Measurements from ENCODE around the gene BHLHA9.
A peak's percentile ranks its signal among the peaks of the same experiment; 100 is the strongest.

Gene BHLHA9

GRCh38 chr17:1270210-1271029, at the start of gene BHLHA9:
Gene BHLHA9 (plus strand): TSS chr17:1270444. CDS start chr17:1270564, 120 bp downstream.
- TF ChIP-seq FOXP2 (optimal IDR thresholded peaks at IDR 0.05; ENCODE audit: control extremely low read depth, extremely low read length, insufficient read depth) = no peak
- TF ChIP-seq EZH2 (IDR thresholded peaks at IDR 0.05) = no peak
- TF ChIP-seq POLR2AphosphoS5 (IDR thresholded peaks at IDR 0.05; ENCODE audit: borderline replicate concordance, low read depth, low read length) = no peak
- no peak within 1 kb of the TSS for H3K9ac ChIP-seq (ENCODE audit: insufficient read length)
- no peaks in the 10 kb centered on the region for H3K36me3 ChIP-seq (ENCODE audit: insufficient read depth, low read length)
- no peak for DNase-seq (ENCODE audit: low read depth, low spot score)
- H3K27ac ChIP-seq = no peak within 1 kb of the TSS
- no peak within 1 kb of the TSS for H3K4me3 ChIP-seq
- no peaks in the 10 kb centered on the region for H3K9me3 ChIP-seq (ENCODE audit: low read depth, low read length)

- H3K9ac ChIP-seq (ENCODE audit: insufficient read length) = no peak overlapping the region
- no peak for TF ChIP-seq FOXP2 (optimal IDR thresholded peaks at IDR 0.05; ENCODE audit: control extremely low read depth, extremely low read length, insufficient read depth)
- no peak for TF ChIP-seq EZH2 (IDR thresholded peaks at IDR 0.05)
- TF ChIP-seq POLR2AphosphoS5 (IDR thresholded peaks at IDR 0.05; ENCODE audit: borderline replicate concordance, low read depth, low read length) = no peak
Measured at GRCh38 chr17:1221209-1221608, 49.0 kb upstream of the BHLHA9 start.

GRCh38 chr17:1222321-1222720, 47.9 kb upstream of the BHLHA9 start:
- Histone ChIP-seq H3K9ac (ENCODE audit: insufficient read length) (no peak overlapping the region), H3K36me3 (ENCODE audit: insufficient read depth, low read length) (no peaks in the 10 kb centered on the region), H3K4me3 (no peak overlapping the region), H3K9me3 (ENCODE audit: low read depth, low read length) (no peaks in the 10 kb centered on the region), H3K27ac (no peak overlapping the region)
- TF ChIP-seq EZH2 (IDR thresholded peaks at IDR 0.05) (no peak), FOXP2 (optimal IDR thresholded peaks at IDR 0.05; ENCODE audit: control extremely low read depth, extremely low read length, insufficient read depth) (no peak), POLR2AphosphoS5 (IDR thresholded peaks at IDR 0.05; ENCODE audit: borderline replicate concordance, low read depth, low read length) (no peak)
- no peak for DNase-seq (ENCODE audit: low read depth, low spot score)

More at GRCh38 chr17:1221209-1221608, 49.0 kb upstream of the BHLHA9 start:
- no peak overlapping the region for H3K4me3 ChIP-seq
- H3K36me3 ChIP-seq (ENCODE audit: insufficient read depth, low read length) = no peaks in the 10 kb centered on the region
- no peak for DNase-seq (ENCODE audit: low read depth, low spot score)
- H3K27ac ChIP-seq = no peak overlapping the region
- H3K9me3 ChIP-seq (ENCODE audit: low read depth, low read length) = no peaks in the 10 kb centered on the region

GRCh38 chr17:1223662-1224061, 46.6 kb upstream of the BHLHA9 start:
- Histone ChIP-seq H3K9ac (ENCODE audit: insufficient read length) (no peak overlapping the region), H3K27ac (no peak overlapping the region), H3K9me3 (ENCODE audit: low read depth, low read length) (no peaks in the 10 kb centered on the region), H3K36me3 (ENCODE audit: insufficient read depth, low read length) (no peaks in the 10 kb centered on the region), H3K4me3 (no peak overlapping the region)
- TF ChIP-seq EZH2 (IDR thresholded peaks at IDR 0.05) (no peak), FOXP2 (optimal IDR thresholded peaks at IDR 0.05; ENCODE audit: control extremely low read depth, extremely low read length, insufficient read depth) (no peak), POLR2AphosphoS5 (IDR thresholded peaks at IDR 0.05; ENCODE audit: borderline replicate concordance, low read depth, low read length) (no peak)
- no peak for DNase-seq (ENCODE audit: low read depth, low spot score)

GRCh38 chr17:1224330-1224729, 45.9 kb upstream of the BHLHA9 start:
- no peak overlapping the region for H3K9ac ChIP-seq (ENCODE audit: insufficient read length)
- DNase-seq (ENCODE audit: low read depth, low spot score) = no peak
- H3K4me3 ChIP-seq = no peak overlapping the region
- no peak overlapping the region for H3K27ac ChIP-seq
- TF ChIP-seq POLR2AphosphoS5 (IDR thresholded peaks at IDR 0.05; ENCODE audit: borderline replicate concordance, low read depth, low read length) = no peak
- no peak for TF ChIP-seq FOXP2 (optimal IDR thresholded peaks at IDR 0.05; ENCODE audit: control extremely low read depth, extremely low read length, insufficient read depth)
- H3K36me3 ChIP-seq (ENCODE audit: insufficient read depth, low read length) = no peaks in the 10 kb centered on the region
- no peaks in the 10 kb centered on the region for H3K9me3 ChIP-seq (ENCODE audit: low read depth, low read length)

DNA sequence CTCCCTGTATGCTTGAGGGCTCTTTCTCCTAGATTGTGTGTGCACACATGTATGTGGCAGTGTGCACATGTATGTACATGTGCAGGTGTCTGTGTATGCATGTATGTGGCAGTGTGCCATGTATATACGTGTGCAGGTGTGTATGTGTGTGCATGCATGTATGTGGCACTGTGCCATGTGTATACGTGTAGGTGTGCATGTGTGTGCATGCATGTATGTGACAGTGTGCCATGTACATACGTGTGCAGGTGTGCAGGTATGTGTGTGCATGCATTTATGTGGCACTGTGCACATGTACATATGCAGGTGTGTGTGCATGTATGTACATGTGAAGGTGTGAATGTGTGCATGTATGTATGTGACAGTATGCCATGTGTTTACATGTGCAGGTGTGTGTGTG, 43.9 kb upstream of the BHLHA9 start:
- Histone ChIP-seq H3K4me3 (no peak overlapping the region), H3K27ac (no peak overlapping the region), H3K9ac (ENCODE audit: insufficient read length) (no peak overlapping the region), H3K9me3 (ENCODE audit: low read depth, low read length) (no peaks in the 10 kb centered on the region), H3K36me3 (ENCODE audit: insufficient read depth, low read length) (no peaks in the 10 kb centered on the region)
- DNase-seq (ENCODE audit: low read depth, low spot score) = no peak
- TF ChIP-seq FOXP2 (optimal IDR thresholded peaks at IDR 0.05; ENCODE audit: control extremely low read depth, extremely low read length, insufficient read depth) (no peak), EZH2 (IDR thresholded peaks at IDR 0.05) (no peak), POLR2AphosphoS5 (IDR thresholded peaks at IDR 0.05; ENCODE audit: borderline replicate concordance, low read depth, low read length) (no peak)

- H3K36me3 ChIP-seq (ENCODE audit: insufficient read depth, low read length) = no peaks in the 10 kb centered on the region
- H3K27ac ChIP-seq = no peak overlapping the region
- no peak for TF ChIP-seq POLR2AphosphoS5 (IDR thresholded peaks at IDR 0.05; ENCODE audit: borderline replicate concordance, low read depth, low read length)
- TF ChIP-seq FOXP2 (optimal IDR thresholded peaks at IDR 0.05; ENCODE audit: control extremely low read depth, extremely low read length, insufficient read depth) = no peak
- no peak for TF ChIP-seq EZH2 (IDR thresholded peaks at IDR 0.05)
- no peak overlapping the region for H3K9ac ChIP-seq (ENCODE audit: insufficient read length)
- H3K4me3 ChIP-seq = no peak overlapping the region
- DNase-seq (ENCODE audit: low read depth, low spot score) = no peak
- no peaks in the 10 kb centered on the region for H3K9me3 ChIP-seq (ENCODE audit: low read depth, low read length)
Measured at GRCh38 chr17:1227365-1227764, 42.9 kb upstream of the BHLHA9 start.

DNA sequence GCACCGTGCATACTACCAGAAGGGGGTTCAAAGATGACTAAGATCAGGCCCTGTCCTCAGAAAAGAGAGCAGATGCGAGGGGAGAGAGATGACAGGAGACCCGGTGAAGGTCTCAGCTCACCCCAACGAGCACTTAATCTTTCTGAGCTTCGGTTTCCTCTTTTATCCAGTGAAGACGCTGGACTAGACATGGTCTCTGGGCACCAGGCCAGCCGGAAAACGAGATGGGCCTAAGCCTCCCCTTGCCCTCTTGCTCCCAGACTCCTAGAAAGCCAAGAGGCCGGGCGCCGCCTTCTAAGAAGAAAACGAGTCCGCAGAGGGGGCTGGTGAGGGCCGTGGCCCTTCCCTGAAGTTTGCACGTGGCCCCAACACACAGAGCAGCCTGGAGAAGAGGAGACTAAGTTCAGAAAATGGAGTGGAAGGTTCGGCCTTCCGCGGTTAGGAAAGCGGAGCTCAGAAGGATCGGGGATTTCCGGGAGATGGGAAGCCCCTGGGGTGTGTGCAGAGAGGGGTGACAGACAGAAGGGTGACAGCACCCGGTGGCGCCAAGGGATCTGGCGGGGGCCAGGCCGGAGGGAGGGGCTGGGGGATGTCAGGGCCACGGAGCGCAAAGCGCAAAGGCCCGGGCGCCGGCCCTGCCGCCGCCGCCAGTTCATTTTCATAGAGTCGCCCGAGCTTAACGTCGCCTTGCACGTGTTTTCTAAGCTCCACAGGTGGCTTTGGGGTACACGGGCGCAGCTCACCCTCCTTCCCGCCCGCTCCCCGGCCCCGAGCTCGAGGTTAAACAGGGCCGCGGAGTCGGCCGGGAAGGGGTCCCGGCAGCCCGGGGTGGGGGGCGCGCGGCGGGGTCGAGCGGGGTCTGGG, 42.1 kb upstream of the BHLHA9 start:
- peak overlapping the region; percentile 40 for H3K4me3 ChIP-seq
- H3K9ac ChIP-seq (ENCODE audit: insufficient read length) = no peak overlapping the region
- DNase-seq (ENCODE audit: low read depth, low spot score) = no peak
- no peaks in the 10 kb centered on the region for H3K9me3 ChIP-seq (ENCODE audit: low read depth, low read length)
- no peak overlapping the region for H3K27ac ChIP-seq
- no peak for TF ChIP-seq FOXP2 (optimal IDR thresholded peaks at IDR 0.05; ENCODE audit: control extremely low read depth, extremely low read length, insufficient read depth)
- no peak for TF ChIP-seq POLR2AphosphoS5 (IDR thresholded peaks at IDR 0.05; ENCODE audit: borderline replicate concordance, low read depth, low read length)
- TF ChIP-seq EZH2 (IDR thresholded peaks at IDR 0.05) = no peak
- no peaks in the 10 kb centered on the region for H3K36me3 ChIP-seq (ENCODE audit: insufficient read depth, low read length)

All from SK-N-MC (cell line).